KBM-7 (cell line): ENCODE results near the gene MBTPS2.

Experiments
- DNase-seq: peaks from one replicate; pipeline ENCODE4 v3.0.0-alpha.2; 2015
- in situ Hi-C: fragments of 300-500 bp; cut with MboI; formaldehyde crosslinking; loops from 2 replicates; pipeline ENCODE4 v1.14.3; 2020; ENCODE audit warnings: low sequenced_read_pairs, low pct_unique_long_range_greater_than_20kb, mixed read lengths

The MBTPS2 gene

DNA sequence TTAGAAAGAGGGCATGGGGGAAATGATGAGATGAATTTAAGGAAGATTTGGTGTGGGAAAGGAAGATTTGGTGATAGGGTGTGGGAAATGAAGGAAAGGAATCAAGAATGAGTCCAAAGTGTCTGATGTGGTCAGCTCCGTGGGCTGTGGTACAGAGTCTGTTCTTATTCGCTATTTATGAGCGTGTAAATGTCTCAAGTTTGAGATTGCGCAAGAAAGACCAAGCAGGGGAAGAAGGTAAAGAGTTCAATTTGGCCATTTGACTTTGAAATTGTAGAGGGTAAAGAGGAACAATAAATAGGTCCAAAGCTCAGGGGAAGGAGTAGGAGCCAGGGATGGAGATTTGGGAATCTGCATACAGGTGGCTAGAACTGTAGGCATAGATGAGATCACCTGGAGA, 89.8 kb downstream of the MBTPS2 start:
- in situ Hi-C loops, result no loop called here
- DNase-seq, result no peak

DNA sequence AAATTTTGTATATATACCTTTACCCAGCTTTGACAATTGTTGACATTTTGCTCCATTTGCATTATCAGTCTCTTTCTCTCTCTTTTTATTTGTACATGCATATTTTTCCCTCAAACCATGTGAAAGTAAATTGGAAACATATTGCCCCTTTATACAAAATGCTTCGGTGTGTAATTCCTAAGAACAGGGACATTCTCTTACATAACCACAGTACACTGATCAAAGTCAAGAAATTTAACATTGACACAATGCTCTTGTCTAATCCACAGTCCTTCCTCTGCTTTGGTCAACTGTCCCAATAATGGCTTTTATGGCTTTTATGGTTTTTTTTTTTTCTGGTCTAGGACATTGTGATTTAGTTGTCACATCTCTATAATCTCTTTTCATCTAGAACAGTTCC, 91.6 kb downstream of the MBTPS2 start:
- DNase-seq, result no peak
- in situ Hi-C loops, result no loop called here

DNA sequence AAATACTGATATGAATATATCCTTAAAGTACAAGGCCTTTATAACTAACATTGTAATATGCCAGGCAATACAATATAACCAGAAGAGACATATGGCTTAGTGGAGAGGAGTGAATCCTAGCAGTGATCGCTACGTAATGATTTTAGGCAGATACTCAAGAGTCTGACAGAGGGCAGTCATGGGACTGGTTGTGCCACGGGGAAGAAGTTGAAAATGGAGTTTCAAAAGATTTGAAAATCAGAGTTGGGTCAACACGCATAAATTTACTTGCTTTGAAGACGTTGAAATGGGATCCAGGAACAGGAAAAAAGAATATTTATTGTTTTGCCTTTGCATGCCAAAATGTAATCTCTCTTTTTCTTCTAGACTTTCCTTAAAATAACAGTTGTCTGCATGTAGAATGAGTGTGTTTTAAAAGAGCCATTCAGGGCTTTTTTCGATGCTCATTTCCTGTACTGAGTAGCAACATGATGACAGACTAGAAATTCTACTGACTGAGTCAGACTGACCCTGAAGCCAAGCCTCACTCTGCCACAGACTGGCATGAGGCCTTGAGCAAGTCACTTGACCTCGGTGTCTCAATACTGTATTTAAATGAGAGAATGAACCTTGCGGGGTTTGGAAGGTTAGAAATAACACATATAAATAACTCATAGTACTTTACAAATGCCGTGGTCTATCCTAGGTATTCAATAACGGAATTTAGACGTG, 93.0 kb downstream of the MBTPS2 start:
- in situ Hi-C loops, result no loop called here
- no peak for DNase-seq

DNA sequence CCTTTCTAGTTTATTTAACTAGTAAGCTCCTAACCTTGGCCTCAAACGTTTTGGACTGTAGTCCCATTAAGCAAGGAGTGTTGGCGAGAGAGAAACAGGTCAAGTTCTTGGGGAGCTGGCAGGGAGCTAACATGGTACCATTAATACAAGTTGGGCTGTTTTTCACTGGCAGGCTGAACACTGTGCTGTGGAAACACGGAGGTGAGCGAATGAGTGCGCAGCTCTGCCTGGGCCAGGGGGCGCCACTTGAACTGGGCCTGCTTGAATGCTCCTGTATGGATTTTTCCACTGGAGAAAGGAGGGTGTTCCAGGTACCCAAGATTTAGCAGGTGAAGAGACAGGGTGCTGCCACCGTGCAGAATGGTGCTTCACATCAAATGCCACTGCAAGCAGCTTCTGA, 93.7 kb downstream of the MBTPS2 start:
- in situ Hi-C loops, result no loop called here

DNA sequence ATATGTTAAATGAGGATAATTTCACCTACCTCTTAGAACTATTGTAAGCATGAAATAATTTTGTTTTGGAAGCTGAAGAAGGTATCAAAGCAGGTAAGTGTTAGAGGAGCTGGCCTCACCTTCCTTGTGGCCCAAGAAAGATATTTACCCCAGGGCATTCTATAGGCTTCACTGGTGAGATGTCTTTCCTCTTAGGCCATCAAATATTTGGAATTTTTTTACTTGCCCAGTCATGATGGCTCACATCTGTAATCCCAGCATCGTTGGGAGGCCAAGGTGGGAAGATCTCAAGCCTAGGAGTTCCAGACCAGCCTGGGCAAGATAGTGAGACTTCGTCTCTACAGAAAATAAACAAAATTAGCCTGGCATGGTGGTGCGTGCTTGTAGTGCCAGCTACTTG, 95.0 kb downstream of the MBTPS2 start:
- no peak for DNase-seq
- in situ Hi-C loops, result no loop called here

More for the DNA sequence above, 93.7 kb downstream of the MBTPS2 start:
- DNase-seq, result no peak
